GDM1 (cell line): ENCODE measurements around the gene HOXA4.

Experiments used
- DNase-seq: peaks from one replicate; lab custom pipeline; 2025; lab: John Stamatoyannopoulos, UW

Gene HOXA4

GRCh38 chr7:27105301-27106031, 25.1 kb downstream of the HOXA4 start:
- no peak for DNase-seq

DNA sequence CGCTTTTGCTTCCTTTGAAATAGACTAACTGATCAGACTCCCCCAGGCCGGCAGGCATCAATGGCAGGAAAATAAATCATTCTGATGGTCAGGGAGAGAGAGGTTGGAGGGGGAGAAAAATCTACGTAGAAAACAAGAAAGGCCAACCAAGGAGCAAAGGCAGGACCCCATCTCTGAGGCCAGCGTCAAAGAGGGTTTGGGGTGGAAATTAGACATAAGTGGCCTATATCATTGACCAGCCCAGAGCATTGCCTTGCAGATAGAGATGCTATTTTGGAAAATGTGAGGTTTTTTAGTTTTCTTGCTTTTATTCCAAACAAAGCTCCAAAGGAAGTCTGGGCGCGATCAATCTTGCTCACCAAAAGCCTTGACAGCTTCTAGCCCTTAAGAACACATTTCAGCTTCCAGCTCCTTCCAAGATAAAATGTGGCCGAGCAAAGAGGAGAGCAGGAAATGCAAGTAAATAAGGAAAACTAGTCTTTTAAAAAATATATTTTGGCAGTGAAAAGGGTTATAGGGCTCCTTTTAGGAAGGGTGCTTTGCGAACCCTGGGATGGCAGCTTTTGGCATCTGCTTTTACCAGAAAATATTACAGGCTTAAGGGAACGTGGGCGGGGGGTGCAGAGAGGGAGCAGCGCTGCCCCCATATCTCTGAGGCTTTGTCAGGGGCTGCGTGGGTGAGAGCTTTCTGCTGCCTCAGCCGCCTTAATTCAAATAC, 26.1 kb downstream of the HOXA4 start:
- DNase-seq = no peak

DNA sequence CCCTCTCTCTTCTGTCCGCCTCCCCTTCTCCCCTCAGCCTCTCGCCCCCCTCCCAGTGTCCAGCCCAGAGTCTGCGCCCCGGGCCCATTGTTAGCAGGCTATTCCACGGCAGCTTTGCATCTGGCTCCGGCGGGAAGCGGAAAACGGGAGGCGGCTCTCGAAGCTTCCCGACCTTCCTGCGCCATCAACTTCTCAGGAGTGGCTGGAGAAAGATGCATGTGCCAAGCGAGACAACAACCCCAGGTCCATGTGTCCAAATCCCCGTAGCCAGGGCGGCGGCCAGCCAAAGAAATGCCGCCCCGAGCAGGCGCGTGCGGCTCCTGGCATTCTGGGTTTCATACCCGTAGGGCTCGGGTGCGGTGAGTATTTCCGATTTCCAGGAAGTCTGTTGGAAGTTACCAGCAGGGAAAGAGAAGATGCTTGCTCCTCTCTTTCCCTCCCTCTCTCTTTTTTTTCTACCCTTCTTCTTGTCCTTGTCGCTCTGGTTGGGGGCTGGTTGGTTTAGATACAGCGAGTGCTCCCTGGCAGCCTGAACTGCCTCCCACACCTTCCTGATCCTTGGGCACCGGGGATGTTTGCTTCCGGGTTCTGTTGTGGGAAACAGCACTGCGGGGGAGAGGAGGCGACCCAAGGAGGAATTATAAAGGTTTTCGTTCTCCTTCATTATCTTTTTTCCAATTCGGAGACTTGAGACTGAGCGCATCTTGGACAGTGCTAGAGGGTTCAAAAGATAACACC, 26.9 kb downstream of the HOXA4 start:
- no peak for DNase-seq

DNA sequence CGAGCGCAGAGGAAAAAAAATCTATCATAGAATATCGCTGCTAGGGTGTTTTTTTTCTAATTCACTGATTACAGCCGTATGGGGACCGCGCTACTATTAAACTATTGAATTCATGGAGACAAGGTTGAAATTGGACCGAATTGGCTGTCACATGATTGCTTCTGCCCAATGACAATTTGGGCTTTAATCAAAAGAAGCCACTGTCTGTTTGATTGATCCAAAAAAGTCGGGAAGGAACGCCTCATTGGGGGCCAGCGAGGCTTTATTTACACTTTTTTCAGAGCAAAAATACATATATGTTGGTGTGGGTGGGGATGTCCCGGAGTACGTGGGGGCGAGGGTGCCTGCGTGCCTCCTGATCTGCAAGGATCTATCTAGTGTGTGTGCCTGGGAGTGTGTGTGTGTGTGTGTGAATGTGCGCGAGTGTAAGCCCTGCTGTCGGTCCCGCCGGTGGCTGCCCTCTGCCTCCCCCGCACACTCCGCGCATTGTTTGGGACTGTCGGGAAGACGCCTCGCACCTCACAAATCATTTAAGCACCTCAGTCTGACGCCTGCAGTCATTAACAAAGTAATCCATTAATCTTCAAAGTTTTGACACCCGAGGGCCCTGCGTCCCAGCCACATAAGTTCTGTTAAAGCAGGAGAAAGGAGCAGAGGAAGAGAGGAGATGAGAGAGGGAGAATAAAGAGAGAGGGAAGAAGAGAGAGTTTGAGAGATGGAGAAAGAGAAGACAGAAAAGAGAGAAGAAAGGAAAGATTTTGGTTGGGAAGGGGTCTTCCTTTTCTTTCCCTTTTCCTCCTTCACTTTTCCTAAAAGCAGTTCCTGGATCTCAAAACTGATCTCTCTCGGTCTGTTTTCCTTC, 27.7 kb downstream of the HOXA4 start, which contains the start of gene HOXA2:
TSS of gene HOXA2 (minus strand) at position 103 of the 862 bp plus-strand sequence. CDS start 183 bp downstream, outside the sequence.
- no peak for DNase-seq

DNA sequence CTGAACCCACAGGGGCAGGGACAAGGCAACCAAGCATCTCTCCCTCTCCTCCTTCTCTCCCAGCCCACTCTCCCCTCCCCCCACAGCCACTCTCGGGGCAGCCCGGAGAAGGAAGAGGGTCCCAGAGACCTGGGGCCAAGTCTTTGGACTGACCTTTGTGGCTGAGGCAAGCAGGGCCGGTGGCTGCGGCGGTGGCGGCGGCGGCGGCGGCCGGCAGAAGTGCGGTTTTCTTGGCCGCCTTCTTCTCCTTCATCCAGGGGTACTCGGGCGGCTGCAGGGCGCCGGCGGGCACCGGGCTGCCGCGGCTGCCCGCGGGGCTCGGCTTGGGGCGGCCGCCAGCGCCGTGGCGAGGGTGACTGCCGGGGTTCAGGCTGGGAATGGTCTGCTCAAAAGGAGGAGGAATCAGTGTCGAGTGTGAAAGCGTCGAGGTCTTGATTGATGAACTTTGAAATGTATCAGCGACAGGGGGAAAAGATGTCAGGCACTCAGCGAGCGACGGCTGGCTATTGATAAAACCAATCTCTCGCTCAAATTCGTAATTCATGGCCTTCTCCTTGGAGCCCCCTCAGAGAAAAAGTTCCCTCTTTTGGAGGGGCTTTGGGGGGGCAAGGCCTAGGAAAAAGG, 28.5 kb downstream of the HOXA4 start:
- DNase-seq = no peak

- no peak for DNase-seq
These were observed 29.2 kb downstream of the HOXA4 start for GRCh38 chr7:27101171-27101956.

GRCh38 chr7:27100694-27101170, 29.8 kb downstream of the HOXA4 start:
- DNase-seq = no peak

DNA sequence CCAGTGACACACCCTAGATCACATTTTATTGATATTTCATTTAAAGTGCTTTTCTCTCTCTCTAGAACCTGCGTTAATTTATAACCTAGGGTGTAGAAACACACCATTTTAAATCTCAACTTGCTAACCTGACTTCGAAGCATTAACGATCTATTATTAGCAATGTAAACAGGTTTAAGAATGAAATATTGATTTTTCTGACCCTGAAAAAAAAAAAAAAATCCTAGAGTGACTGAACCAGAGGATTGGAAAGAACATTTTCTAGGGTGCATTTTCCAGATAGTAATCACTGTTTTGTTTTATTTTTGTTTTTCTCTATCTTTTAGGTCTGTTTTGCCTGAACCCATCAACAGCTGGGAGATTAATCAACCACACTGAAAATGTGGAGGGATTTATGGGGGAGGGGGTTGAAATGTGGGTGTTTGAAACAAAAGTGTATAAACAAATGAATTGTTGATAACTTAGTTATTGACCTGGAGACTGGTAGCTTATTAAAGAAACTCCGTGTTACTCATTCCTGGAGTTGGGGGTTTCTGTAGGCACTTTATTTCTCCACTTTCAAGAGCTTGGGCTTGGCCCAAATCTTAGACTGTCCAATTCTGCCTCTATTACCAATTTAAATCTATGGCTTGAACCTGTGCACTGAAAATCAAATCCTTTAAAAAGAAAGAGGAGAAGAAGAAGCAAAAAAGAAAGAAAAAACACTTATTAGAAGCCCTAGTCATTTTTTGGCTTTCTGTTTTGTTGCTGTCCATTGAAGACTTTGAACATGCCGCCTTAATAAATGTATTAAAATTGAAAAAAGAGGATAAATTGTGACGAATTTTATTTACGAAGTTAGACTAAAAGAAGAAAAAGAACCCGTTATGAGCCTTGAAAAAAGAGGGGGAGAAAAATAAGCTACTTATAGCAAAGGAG, 30.8 kb downstream of the HOXA4 start:
- no peak for DNase-seq

GRCh38 chr7:27098578-27099451, 31.7 kb downstream of the HOXA4 start:
- DNase-seq = no peak

DNA sequence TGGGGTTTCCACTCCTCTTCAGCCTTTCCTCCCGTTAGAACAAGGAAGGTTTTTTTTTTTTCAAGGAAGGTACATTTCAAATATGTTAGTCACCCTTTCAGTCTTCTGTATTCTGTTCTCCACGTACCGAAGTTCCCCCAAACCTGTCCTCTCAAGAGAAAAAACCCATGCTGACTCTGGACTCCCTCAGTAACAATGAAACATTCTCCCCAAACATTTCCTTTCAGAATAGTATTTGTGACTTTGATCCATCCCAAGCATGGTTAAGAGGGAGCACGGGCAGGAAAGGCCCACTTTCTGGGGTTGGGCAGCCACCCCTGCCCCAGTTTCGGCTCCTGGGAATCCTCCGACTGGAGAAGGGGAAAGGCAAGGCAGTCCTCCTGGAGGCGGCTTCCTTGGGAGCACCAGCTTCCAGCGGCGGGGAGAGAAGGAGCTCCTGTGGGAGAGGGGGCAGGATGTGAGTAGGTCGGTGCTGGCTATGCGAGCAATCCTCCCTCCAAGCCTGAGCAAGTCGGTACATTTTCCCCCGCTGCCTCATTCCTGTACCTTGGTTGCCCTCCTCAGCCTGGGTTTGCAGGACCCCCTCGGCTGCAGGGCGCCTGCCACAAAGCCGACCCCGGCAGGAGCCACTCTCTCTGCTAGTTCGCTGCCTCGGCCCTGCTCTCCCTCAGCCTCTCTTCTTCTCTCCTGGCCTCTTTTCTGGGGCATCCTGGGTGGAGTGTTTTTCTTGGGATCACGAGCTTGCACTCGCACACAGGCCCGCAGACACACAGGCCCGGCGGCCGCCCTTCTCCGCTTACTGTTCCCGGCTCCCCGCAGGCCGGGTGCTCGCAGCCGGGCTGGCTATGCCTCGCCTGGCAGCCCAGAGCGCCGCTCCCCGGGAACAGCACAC, 32.6 kb downstream of the HOXA4 start:
- DNase-seq = no peak

- DNase-seq = peak; percentile 11
These were observed 33.6 kb downstream of the HOXA4 start for GRCh38 chr7:27096768-27097514.

DNA sequence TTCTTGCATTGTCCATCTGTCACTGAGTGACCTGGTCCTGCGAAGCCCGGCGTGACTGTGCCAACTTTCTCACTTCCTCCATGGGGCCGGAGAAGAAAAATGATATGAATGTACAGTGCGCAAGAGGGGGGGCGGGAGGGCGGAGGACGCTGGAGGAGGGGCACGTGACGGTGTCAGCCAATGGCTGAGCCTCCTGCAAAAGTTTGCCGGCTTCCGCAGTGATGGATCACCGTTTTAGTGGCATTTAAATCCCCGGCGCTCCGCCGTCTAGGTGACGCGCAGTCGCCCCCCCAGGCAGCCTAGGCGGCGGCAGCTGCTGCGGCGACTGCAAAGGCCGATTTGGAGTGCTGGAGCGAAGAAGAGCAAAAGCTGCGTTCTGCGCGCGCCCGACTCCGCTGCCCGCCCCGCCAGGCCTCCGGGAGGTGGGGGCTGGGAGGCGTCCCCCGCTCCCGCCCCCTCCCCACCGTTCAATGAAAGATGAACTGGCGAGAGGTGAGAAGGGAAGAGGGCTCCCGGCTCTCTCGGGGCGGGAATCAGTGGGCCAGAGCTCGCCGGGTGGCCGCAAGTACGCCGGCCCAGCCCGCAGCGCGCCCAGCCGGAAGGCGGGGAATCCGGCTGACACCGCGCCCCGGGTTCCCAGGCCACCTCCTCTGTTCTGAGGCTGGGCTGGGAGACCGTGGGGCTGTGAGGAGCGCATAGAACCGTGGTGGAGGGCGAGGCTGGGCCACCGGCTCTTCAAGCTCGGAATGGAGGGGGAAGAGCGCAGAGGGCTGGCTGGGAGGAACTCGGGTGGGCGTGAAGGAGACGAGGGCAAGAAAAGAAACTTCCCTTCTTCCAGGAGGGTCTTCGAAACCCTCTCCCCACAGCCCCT, 34.4 kb downstream of the HOXA4 start, which contains the start of gene HOXA1:
TSS of gene HOXA1 (minus strand) at position 104 of the 871 bp plus-strand sequence. CDS start at position 16, 88 bp downstream.
- DNase-seq = peak; percentile 59

DNA sequence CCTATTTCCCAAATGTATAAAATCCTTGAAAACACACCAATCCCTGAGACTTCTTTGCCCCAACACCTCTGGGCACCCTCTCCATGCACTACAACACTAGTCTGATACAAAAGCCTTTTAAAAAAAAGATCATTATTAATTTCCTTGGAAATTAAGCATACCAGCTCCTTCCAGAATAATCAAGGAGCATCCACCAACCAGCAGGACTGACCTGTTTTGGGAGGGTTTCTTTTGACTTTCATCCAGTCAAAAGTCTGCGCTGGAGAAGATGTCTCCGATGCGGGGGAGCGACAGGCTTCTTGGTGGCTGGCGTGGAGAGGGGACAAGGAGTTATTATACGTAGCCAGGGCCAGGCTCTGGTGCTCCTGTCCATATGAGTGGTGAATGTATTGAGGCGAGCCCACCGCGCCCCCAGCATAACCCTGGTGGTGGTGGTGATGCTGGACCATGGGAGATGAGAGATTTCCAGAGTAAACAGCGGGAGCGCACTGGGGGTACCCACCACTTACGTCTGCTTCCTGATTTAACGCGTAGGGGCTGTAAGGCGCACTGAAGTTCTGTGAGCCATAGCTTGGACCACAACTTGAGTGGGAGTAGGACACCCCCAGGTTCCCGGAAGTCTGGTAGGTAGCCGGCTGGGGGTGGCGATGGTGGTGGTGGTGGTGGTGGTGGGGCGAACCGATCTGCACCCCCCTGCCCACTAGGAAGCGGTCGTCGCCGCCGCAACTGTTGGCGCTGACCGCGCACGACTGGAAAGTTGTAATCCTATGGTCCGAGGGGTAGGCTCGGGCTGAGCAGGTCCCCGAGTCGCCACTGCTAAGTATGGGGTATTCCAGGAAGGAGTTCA, 35.3 kb downstream of the HOXA4 start:
- DNase-seq = peak; percentile 20

DNA sequence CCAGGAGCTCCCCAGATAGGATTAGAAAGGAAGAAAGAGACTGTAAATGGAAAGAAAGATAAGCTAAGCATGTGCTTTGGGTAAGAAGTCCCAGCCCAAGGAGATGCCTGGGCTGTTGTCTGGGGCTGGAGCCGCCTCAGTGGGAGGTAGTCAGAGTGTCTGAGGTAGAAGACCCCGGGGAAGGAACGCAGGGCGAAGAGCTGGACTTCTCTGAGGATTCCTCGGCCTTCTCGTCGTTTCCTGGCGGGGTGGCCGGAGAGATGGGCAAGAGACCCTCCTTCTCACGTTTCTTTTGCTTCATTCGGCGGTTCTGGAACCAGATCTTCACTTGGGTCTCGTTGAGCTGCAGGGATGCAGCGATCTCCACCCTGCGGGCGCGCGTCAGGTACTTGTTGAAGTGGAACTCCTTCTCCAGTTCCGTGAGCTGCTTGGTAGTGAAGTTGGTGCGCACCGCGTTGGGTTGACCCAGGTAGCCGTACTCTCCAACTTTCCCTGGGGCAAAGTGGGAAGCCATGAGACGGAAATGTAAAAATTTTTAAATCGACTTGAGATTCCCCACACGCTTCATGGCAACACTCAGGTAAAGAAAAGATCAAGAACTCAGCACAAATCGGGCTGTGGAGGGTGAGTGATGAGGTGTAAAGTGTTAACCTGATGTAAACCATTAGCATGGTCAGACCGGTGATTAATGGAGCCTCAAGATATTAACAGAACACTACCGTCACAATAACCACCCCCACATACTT, 36.1 kb downstream of the HOXA4 start:
- DNase-seq = no peak
